A549 (cell line): Measurements from ENCODE around the gene MBNL2. TPM values are rescaled to one million over a fixed set of nuclear protein-coding genes. Genes with fewer than 3 reads are reported as not detected.

Source experiments
- ATAC-seq, 2 experiments: fragments of 200-7000 bp in 1 of 2; fragments of >200 bp in 1 of 2; cut with Nextera tagmentation in 1 of 2; cut with Tn5 transposase in 1 of 2; 3 replicates each; pipeline versions ENCODE4 v1.8.0 to v1.9.1; 2018 to 2020; ENCODE audit warnings: mild to moderate bottlenecking in 1 of 2, moderate library complexity in 1 of 2
- CTCF ChIA-PET: fragments of 300-600 bp; sonication (Branson Sonifier 250); formaldehyde crosslinking; extraction: SDS; loops from one replicate; lab custom pipeline; 2021; ENCODE audit warnings: antibody characterized with exemption, inconsistent platforms; lab: Yijun Ruan, JAX
- POLR2A ChIA-PET: fragments of 350-600 bp; formaldehyde crosslinking; extraction: SDS; loops from one replicate; lab custom pipeline; 2021; ENCODE audit warnings: antibody characterized with exemption, inconsistent platforms; lab: Yijun Ruan, JAX
- DNase-seq, 2 experiments: peaks; one replicate each; pipeline versions ENCODE4 v3.0.0 to v3.0.0-alpha.2; 2011 to 2016; ENCODE audit warnings: low read depth in 1 of 2, low spot score in 1 of 2
- FAIRE-seq: peaks from 2 replicates; lab custom pipeline; 2011; peaks lifted over from hg19 to GRCh38; lab: Jason Lieb, UNC
- H3K27ac ChIP-seq, 2 experiments: fragments of >200 bp; sonication (Bioruptor Twin); formaldehyde crosslinking; 3 replicates each; pipeline ENCODE4 v1.5.1; 2016 to 2017
- H3K4me1 ChIP-seq: fragments of >200 bp; sonication (Bioruptor Twin); formaldehyde crosslinking; 3 replicates; pipeline ENCODE4 v1.6.1; 2016
- H3K4me2 ChIP-seq: fragments of >200 bp; sonication (Bioruptor Twin); formaldehyde crosslinking; 3 replicates; pipeline ENCODE4 v1.6.1; 2016
- H3K4me3 ChIP-seq: fragments of >200 bp; sonication (Bioruptor Twin); formaldehyde crosslinking; 3 replicates; pipeline ENCODE4 v1.5.1; 2016
- H3K9me3 ChIP-seq: fragments of >200 bp; sonication (Bioruptor Twin); formaldehyde crosslinking; 3 replicates; pipeline ENCODE4 v1.6.1; 2016
- BCL3 ChIP-seq: fragments of >200 bp; sonication (Bioruptor Twin); formaldehyde crosslinking; IDR thresholded peaks from 3 replicates; pipeline ENCODE4 v1.6.1; 2016
- CEBPB ChIP-seq, 2 experiments: fragments of >200 bp in 1 of 2; sonication (Bioruptor Twin) in 1 of 2; formaldehyde crosslinking in 1 of 2; IDR thresholded peaks; 2 replicates each; pipeline ENCODE4 v1.6.1; 2012 to 2016
- CHD2 ChIP-seq: fragments of 150-350 bp; IDR thresholded peaks from 2 replicates; pipeline ENCODE4 v1.6.1; 2014; ENCODE audit warnings: low read length; ENCODE audit not compliant: partially characterized antibody
- CHD4 ChIP-seq: fragments of 200-600 bp; sonication (generic); IDR thresholded peaks from 2 replicates; pipeline ENCODE4 v1.6.1; 2016; ENCODE audit warnings: antibody characterized with exemption, mild to moderate bottlenecking, borderline replicate concordance
- CTCF ChIP-seq: fragments of >200 bp; sonication (Bioruptor Twin); formaldehyde crosslinking; IDR thresholded peaks from 3 replicates; pipeline ENCODE4 v1.5.1; 2016
- ELK1 ChIP-seq: fragments of 150-350 bp; IDR thresholded peaks from 2 replicates; pipeline ENCODE4 v1.6.1; 2014; ENCODE audit warnings: low read depth, mild to moderate bottlenecking, low read length
- EP300 ChIP-seq, 2 experiments: fragments of >200 bp; sonication (Bioruptor Twin); formaldehyde crosslinking; IDR thresholded peaks; 2 replicates in 1 of 2; 3 replicates in 1 of 2; pipeline ENCODE4 v1.6.1; 2016 to 2017
- FOSB ChIP-seq: fragments of 250-450 bp; sonication (Bioruptor Pico); IDR thresholded peaks from 2 replicates; pipeline ENCODE4 v1.5.0; 2020; ENCODE audit warnings: mild to moderate bottlenecking, moderate library complexity
- HDAC2 ChIP-seq: fragments of 200-600 bp; sonication (generic); IDR thresholded peaks from 2 replicates; pipeline ENCODE4 v1.6.1; 2016
- HEYL ChIP-seq: fragments of 250-450 bp; sonication (Bioruptor Pico); IDR thresholded peaks from 2 replicates; pipeline ENCODE4 v1.8.0; 2021; ENCODE audit warnings: mild to moderate bottlenecking, moderate library complexity
- HMGXB4 ChIP-seq: fragments of 250-450 bp; sonication (Bioruptor Pico); IDR thresholded peaks from 2 replicates; pipeline ENCODE4 v1.5.0; 2021; ENCODE audit warnings: mild to moderate bottlenecking, moderate library complexity, borderline replicate concordance
- HOXA7 ChIP-seq: fragments of 250-450 bp; sonication (Bioruptor Pico); IDR thresholded peaks from 2 replicates; pipeline ENCODE4 v1.5.0; 2020; ENCODE audit warnings: mild to moderate bottlenecking, moderate library complexity
- HOXB13 ChIP-seq: fragments of 250-450 bp; sonication (Bioruptor Pico); IDR thresholded peaks from 2 replicates; pipeline ENCODE4 v1.5.0; 2020; ENCODE audit warnings: low read depth, mild to moderate bottlenecking, moderate library complexity
- HOXB5 ChIP-seq: fragments of 250-450 bp; sonication (Bioruptor Pico); IDR thresholded peaks from 2 replicates; pipeline ENCODE4 v1.5.0; 2020; ENCODE audit warnings: mild to moderate bottlenecking, moderate library complexity
- KDM5A ChIP-seq: fragments of 200-600 bp; sonication (generic); IDR thresholded peaks from 2 replicates; pipeline ENCODE4 v1.6.1; 2016; ENCODE audit warnings: antibody characterized with exemption, mild to moderate bottlenecking
- MAFK ChIP-seq: fragments of 450-650 bp; IDR thresholded peaks from 2 replicates; pipeline ENCODE4 v1.6.1; 2014; ENCODE audit not compliant: partially characterized antibody
- MAZ ChIP-seq: fragments of 150-350 bp; IDR thresholded peaks from 2 replicates; pipeline ENCODE4 v1.6.1; 2014; ENCODE audit warnings: antibody characterized with exemption, low read depth, low read length, borderline replicate concordance
- NFE2L2 ChIP-seq: fragments of 150-350 bp; conservative IDR thresholded peaks from 2 replicates; pipeline ENCODE4 v1.6.1; 2014; ENCODE audit warnings: low read length
- POLR2A ChIP-seq: IDR thresholded peaks from 2 replicates; pipeline ENCODE4 v1.6.1; 2012; ENCODE audit warnings: mild to moderate bottlenecking, low read length
- RAD21 ChIP-seq, 2 experiments: fragments of >200 bp in 1 of 2; sonication (Bioruptor Twin) in 1 of 2; formaldehyde crosslinking in 1 of 2; IDR thresholded peaks in 1 of 2; conservative IDR thresholded peaks in 1 of 2; 2 replicates in 1 of 2; 3 replicates in 1 of 2; pipeline ENCODE4 v1.6.1; 2012 to 2018; ENCODE audit warnings: inconsistent platforms in 1 of 2
- RCOR1 ChIP-seq: fragments of 150-350 bp; IDR thresholded peaks from 2 replicates; pipeline ENCODE4 v1.6.1; 2014; ENCODE audit warnings: antibody characterized with exemption, low read length, low read depth
- SREBF2 ChIP-seq: fragments of 450-650 bp; IDR thresholded peaks from 2 replicates; pipeline ENCODE4 v1.6.1; 2014; ENCODE audit warnings: mild to moderate bottlenecking, moderate library complexity
- USF2 ChIP-seq: fragments of 450-650 bp; IDR thresholded peaks from 2 replicates; pipeline ENCODE4 v1.6.1; 2014; ENCODE audit warnings: antibody characterized with exemption
- ZC3H11A ChIP-seq: fragments of 450-650 bp; IDR thresholded peaks from 2 replicates; pipeline ENCODE4 v1.6.1; 2014; ENCODE audit warnings: antibody characterized with exemption, mild to moderate bottlenecking
- ZSCAN20 ChIP-seq: fragments of 250-450 bp; sonication (Bioruptor Pico); IDR thresholded peaks from 2 replicates; pipeline ENCODE4 v1.8.0; 2022; ENCODE audit warnings: mild to moderate bottlenecking, moderate library complexity
- WGBS: methylation state at CpG from one replicate; pipeline ENCODE4 v1.1.6; 2017; ENCODE audit errors: missing lambda C conversion rate; 5-methylcytosine and 5-hydroxymethylcytosine counted together
- polyA plus RNA-seq, 4 experiments: library from polyadenylated mRNA; depleted of rRNA in 3 of 4; stranded (reverse); fragments of >200 nt; fragmentation: RNase III in 1 of 4; extraction: RNeasy Plus Mini Kit Qiagen cat#74134 plus additional on column Dnase treatment in 1 of 4; gene quantifications; 2 replicates in 3 of 4; 3 replicates in 1 of 4; pipeline ENCODE4 v1.2.3, GENCODE V29; 2011 to 2017

MBNL2 gene
- polyA plus RNA-seq, 2 of the 4 experiments (the other 2 are of a cell fraction): 18.7 to 20.6 TPM

GRCh38 chr13:97325738-97326137 is 103.6 kb downstream of the MBNL2 start:
- FAIRE-seq: no peak
- peaks cover 29% of the 10 kb centered on the region for H3K4me1 ChIP-seq
- H3K4me3 ChIP-seq: no peak overlapping the region
- H3K9me3 ChIP-seq: no peaks in the 10 kb centered on the region
- CTCF ChIA-PET: interaction anchor here (0.6 to 1.0 kb wide), 2 partner anchors 14 to 16 kb away, joined by 3 read pairs; no protein-coding TSS in a partner anchor
- TF ChIP-seq CEBPB (IDR thresholded peaks at IDR 0.05): no peak
- TF ChIP-seq MAFK: no peak
- TF ChIP-seq HMGXB4 (CRISPR knock-in tag): no peak
- TF ChIP-seq, all 56 proteins: peak for 0
- DNase-seq (no peak), ATAC-seq (no peak)
- POLR2A ChIA-PET: no interaction called here
- Histone ChIP-seq H3K4me2 (no peak overlapping the region), H3K27ac (no peak overlapping the region)

- DNase-seq (no peak), FAIRE-seq (no peak), ATAC-seq (no peak)
- POLR2A ChIA-PET: no interaction called here
- Histone ChIP-seq H3K27ac (peak overlapping the region in 1 of 2 experiments; percentile 4; a peak in 1 of 6 replicates), H3K4me3 (no peak overlapping the region), H3K9me3 (no peaks in the 10 kb centered on the region), H3K4me1 (peaks cover 29% of the 10 kb centered on the region), H3K4me2 (no peak overlapping the region)
- CTCF ChIA-PET: interaction anchor here (1.8 kb wide), 1 partner anchor 217 kb away, joined by 4 read pairs; no protein-coding TSS in a partner anchor
- 89% methylated on average over 6 of the region's 6 CpGs for WGBS
- TF ChIP-seq CHD2 (no peak), HOXB5 (CRISPR knock-in tag) (no peak), EP300 (IDR thresholded peaks at IDR 0.05) (no peak), USF2 (no peak), ELK1 (no peak), HDAC2 (no peak), NFE2L2 (no peak), ZC3H11A (no peak), CTCF (no peak), MAZ (no peak)
- TF ChIP-seq, all 56 proteins: peak for 0
These were observed 105.0 kb downstream of the MBNL2 start for GRCh38 chr13:97327086-97327485.

GRCh38 chr13:97327506-97328221 is 105.5 kb downstream of the MBNL2 start:
- DNase-seq (no peak), FAIRE-seq (no peak), ATAC-seq (peak in 1 of 2 experiments; percentile 32; a peak in 1 of 6 replicates)
- CTCF ChIA-PET: interaction anchor here (0.6 to 1.8 kb wide), 3 partner anchors 16 to 217 kb away, joined by 3 to 5 read pairs (median 4); no protein-coding TSS in a partner anchor
- H3K9me3 ChIP-seq: no peaks in the 10 kb centered on the region
- WGBS: 67% methylated on average over 4 of the region's 4 CpGs
- no peak overlapping the region for H3K4me3 ChIP-seq
- POLR2A ChIA-PET: no interaction called here
- peak overlapping the region; percentile 26 for H3K4me2 ChIP-seq
- peak overlapping the region in 1 of 2 experiments; percentile 79; a peak in 3 of 6 replicates for H3K27ac ChIP-seq
- peaks cover 26% of the 10 kb centered on the region for H3K4me1 ChIP-seq
- TF ChIP-seq POLR2A: no peak
- TF ChIP-seq EP300 (IDR thresholded peaks at IDR 0.05): no peak
- no peak for TF ChIP-seq HOXA7 (CRISPR knock-in tag)
- TF ChIP-seq FOSB: no peak
- no peak for TF ChIP-seq KDM5A
- TF ChIP-seq RCOR1: no peak
- TF ChIP-seq NFE2L2: no peak
- no peak for TF ChIP-seq HOXB13
- TF ChIP-seq RAD21 (conservative IDR thresholded peaks at IDR 0.05 in 1 of 2, IDR thresholded peaks at IDR 0.05 in 1 of 2): no peak
- TF ChIP-seq CHD4: no peak
- no peak for TF ChIP-seq ZSCAN20 (CRISPR knock-in tag)
- TF ChIP-seq HEYL (CRISPR knock-in tag): no peak
- no peak for TF ChIP-seq SREBF2
- no peak for TF ChIP-seq BCL3
